Calu3 (cell line): ENCODE data around the gene ATL2. TPM values are rescaled to one million over a fixed set of nuclear protein-coding genes. Genes with fewer than 3 reads are reported as not detected.
"Not testable (repeated sequence)": the region's sequence is repeated elsewhere in the genome, so short reads cannot be mapped to it uniquely, and the experiment has no call there.

Experiments used
- BruUV-seq: library from RNA; stranded (reverse); fragments of 400-500 nt; replicated peaks from 2 replicates; lab custom pipeline; 2021; lab: Mats Ljungman, UMichigan
- CTCF ChIA-PET: fragments of 300-600 bp; sonication (Branson Sonifier 250); formaldehyde crosslinking; loops from one replicate; lab custom pipeline; 2022; ENCODE audit warnings: antibody characterized with exemption; lab: Charles Lee
- DNase-seq: peaks from one replicate; pipeline ENCODE4 v3.0.0; 2022
- H3K27ac Mint-ChIP-seq: one replicate; pipeline ENCODE4 v1.8.0; 2022; ENCODE audit warnings: mixed read lengths; ENCODE audit not compliant: unreplicated experiment
- H3K27me3 Mint-ChIP-seq: one replicate; pipeline ENCODE4 v1.8.0; 2022; ENCODE audit warnings: mixed read lengths; ENCODE audit not compliant: unreplicated experiment
- H3K36me3 Mint-ChIP-seq: one replicate; pipeline ENCODE4 v1.8.0; 2022; ENCODE audit warnings: mild to moderate bottlenecking, moderate library complexity, mixed read lengths; ENCODE audit not compliant: insufficient read depth, unreplicated experiment
- H3K4me1 Mint-ChIP-seq: one replicate; pipeline ENCODE4 v1.8.0; 2022; ENCODE audit warnings: mild to moderate bottlenecking, low read depth, mixed read lengths; ENCODE audit not compliant: unreplicated experiment
- H3K4me3 Mint-ChIP-seq: one replicate; pipeline ENCODE4 v1.8.0; 2022; ENCODE audit warnings: mild to moderate bottlenecking, low read depth, moderate library complexity, mixed read lengths; ENCODE audit not compliant: unreplicated experiment
- H3K9me3 Mint-ChIP-seq: one replicate; pipeline ENCODE4 v1.8.0; 2022; ENCODE audit warnings: low read depth, mixed read lengths; ENCODE audit not compliant: unreplicated experiment
- CTCF ChIP-seq: fragments of 200-600 bp; IDR thresholded peaks from one replicate; pipeline ENCODE4 v1.8.0; 2022; ENCODE audit warnings: antibody characterized with exemption; ENCODE audit not compliant: unreplicated experiment
- intact Hi-C: fragments of 100-400 bp; cut with micrococcal nuclease; formaldehyde crosslinking; loops from one replicate; pipeline ENCODE4 v1.10.0; 2022; ENCODE audit not compliant: unreplicated experiment
- total RNA-seq: library from RNA; stranded (reverse); gene quantifications from 2 replicates; pipeline ENCODE4 v1.2.3, GENCODE V29; 2022

Gene ATL2
- total RNA-seq, 1 experiment from 2014 or later: 118 TPM

- no peak for DNase-seq
- CTCF ChIA-PET: no interaction called here
- Mint-ChIP-seq H3K27ac (no peak overlapping the region), H3K4me3 (no peak overlapping the region), H3K36me3 (no peaks in the 10 kb centered on the region), H3K4me1 (no peaks in the 10 kb centered on the region), H3K27me3 (no peaks in the 10 kb centered on the region), H3K9me3 (no peaks in the 10 kb centered on the region)
- no TSS peak for BruUV-seq
- intact Hi-C loops: no loop called here
- no peak for TF ChIP-seq CTCF
These were observed 115.5 kb downstream of the ATL2 start for GRCh38 chr2:38261569-38262068.

- CTCF ChIA-PET: no interaction called here
- no TSS peak for BruUV-seq
- no peak overlapping the region for H3K27ac Mint-ChIP-seq
- H3K4me3 Mint-ChIP-seq: no peak overlapping the region
- no peaks in the 10 kb centered on the region for H3K36me3 Mint-ChIP-seq
- H3K4me1 Mint-ChIP-seq: no peaks in the 10 kb centered on the region
- no peak for TF ChIP-seq CTCF
- intact Hi-C loops: no loop called here
- H3K9me3 Mint-ChIP-seq: no peaks in the 10 kb centered on the region
- H3K27me3 Mint-ChIP-seq: no peaks in the 10 kb centered on the region
- DNase-seq: no peak
These were observed 116.1 kb downstream of the ATL2 start for GRCh38 chr2:38260972-38261371.

DNA sequence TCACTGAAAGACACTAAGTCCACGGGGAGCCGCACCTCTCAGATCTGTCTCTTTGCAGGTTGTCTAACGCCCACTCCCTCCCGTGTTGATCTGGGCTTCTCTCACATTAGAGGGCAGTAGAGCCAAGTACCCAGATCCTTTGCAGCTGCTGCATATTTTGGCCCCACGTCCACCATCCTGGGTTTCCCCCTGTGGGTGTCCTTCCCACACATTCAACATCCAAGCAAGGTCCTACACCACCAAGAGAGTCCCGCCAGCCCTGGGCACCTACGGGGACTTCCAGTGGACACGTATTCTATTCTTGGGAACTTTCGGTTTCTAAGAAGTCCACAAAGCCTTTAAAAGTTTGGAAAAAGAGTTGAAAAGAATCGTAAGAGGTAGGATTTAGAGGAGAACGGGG is 116.6 kb downstream of the ATL2 start:
- Mint-ChIP-seq H3K4me1 (no peaks in the 10 kb centered on the region), H3K9me3 (no peaks in the 10 kb centered on the region), H3K27me3 (no peaks in the 10 kb centered on the region), H3K27ac (no peak overlapping the region), H3K36me3 (no peaks in the 10 kb centered on the region), H3K4me3 (no peak overlapping the region)
- TF ChIP-seq CTCF: no peak
- intact Hi-C loops: no loop called here
- no peak for DNase-seq
- CTCF ChIA-PET: no interaction called here
- no TSS peak for BruUV-seq

DNA sequence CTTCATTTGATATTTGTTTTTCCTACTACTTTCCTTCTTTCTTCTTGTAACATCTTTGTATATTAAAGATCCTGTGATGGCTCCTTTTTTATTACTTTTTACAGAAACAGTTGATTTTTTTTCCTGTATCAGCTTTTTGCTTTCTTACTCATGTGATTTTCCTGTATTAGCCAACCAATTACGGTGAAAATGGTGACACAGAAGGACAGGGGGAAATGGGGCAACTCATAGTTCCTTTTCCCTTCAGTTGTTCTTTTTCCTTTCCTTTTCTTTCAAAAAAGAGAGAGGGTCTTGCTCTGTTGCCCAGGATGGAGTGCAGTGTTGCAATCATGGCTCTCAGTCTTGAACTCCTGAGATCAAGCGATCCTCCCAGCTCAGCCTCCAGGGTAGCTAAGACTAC is 117.8 kb downstream of the ATL2 start:
- CTCF ChIA-PET: no interaction called here
- H3K36me3 Mint-ChIP-seq: no peaks in the 10 kb centered on the region
- H3K27ac Mint-ChIP-seq: no peak overlapping the region
- no peak overlapping the region for H3K4me3 Mint-ChIP-seq
- no TSS peak for BruUV-seq
- H3K4me1 Mint-ChIP-seq: no peaks in the 10 kb centered on the region
- no peak for DNase-seq
- no peaks in the 10 kb centered on the region for H3K9me3 Mint-ChIP-seq
- no peak for TF ChIP-seq CTCF
- intact Hi-C loops: no loop called here
- H3K27me3 Mint-ChIP-seq: no peaks in the 10 kb centered on the region

DNA sequence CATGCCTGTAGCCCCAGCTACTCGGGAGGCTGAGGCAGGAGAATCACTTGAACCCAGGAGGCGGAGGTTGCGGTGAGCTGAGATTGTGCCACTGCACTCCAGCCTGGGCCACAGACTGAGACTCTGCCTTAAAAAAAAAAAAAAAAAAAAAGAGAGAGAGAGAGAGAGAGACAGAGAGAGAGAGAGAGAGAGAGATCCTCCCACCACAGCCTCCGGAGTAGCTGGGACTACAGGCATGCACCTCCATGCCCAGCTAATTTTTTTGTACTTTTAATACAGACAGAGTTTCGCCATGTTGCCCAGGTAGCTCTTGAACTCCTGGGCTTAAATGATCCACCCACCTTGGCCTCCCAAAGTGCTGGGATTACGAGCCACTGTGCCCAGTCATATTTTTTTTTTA is 119.4 kb downstream of the ATL2 start:
- intact Hi-C loops, H3K36me3 Mint-ChIP-seq, H3K27ac Mint-ChIP-seq, DNase-seq, H3K27me3 Mint-ChIP-seq, H3K4me1 Mint-ChIP-seq, H3K9me3 Mint-ChIP-seq, H3K4me3 Mint-ChIP-seq, BruUV-seq: not testable (repeated sequence)
- CTCF ChIA-PET: interaction anchor here (0.6 kb wide), 1 partner anchor 1246 kb away, joined by 3 read pairs; no protein-coding TSS in a partner anchor
